HG02870 (cell line): ENCODE data around the gene BPTF.
"Not testable (repeated sequence)": the region's sequence is repeated elsewhere in the genome, so short reads cannot be mapped to it uniquely, and the experiment has no call there.

Experiments used
- ATAC-seq: cut with Tn5 transposase; IDR thresholded peaks from one replicate; pipeline ENCODE4 v1.9.1; 2021; ENCODE audit warnings: mild to moderate bottlenecking, moderate library complexity; ENCODE audit not compliant: unreplicated experiment

Gene BPTF

DNA sequence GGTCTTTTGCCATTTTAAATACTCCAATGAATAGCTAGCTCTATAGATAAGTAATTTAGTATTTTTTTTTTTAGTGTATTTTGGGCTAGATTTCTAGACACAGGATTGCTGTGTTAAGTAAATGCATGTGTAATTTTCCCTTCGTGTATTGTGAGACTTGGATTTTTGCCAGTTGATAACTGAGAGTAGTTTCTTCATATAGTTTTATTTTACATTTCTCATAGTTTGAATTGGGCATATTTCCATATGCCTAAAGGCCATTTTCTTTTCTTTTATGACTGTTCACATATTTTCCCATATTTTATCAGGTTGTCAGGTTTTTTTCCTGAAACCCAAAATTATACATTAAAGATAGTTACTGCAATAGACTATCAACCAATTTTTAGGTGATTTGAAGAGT lies 59.4 kb downstream of the BPTF start:
- no peak for ATAC-seq

DNA sequence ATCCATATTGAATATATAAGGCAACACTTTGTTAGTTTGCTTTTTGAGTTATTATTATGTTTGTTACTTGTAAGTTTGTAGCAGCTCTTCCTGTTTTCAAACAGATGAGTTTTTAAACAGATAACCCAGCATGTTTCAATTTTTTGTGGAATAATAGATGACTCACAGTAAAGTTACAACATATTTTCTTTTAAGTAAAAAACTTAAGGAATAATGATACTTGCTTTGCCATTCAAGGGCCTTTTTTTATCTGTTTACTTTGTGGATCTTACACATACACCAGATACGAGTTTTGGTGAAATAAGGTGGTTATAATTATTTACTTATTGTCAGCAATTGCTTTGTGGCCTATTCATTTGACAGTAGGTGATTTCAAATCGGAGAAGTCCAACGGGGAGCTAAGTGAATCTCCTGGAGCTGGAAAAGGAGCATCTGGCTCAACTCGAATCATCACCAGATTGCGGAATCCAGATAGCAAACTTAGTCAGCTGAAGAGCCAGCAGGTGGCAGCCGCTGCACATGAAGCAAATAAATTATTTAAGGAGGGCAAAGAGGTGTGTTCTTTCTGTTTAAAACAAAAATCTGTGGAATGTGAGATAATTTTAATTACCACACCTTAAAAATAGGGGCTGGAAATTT lies 66.3 kb downstream of the BPTF start:
- ATAC-seq: no peak

- no peak for ATAC-seq
These were observed 77.4 kb downstream of the BPTF start for GRCh38 chr17:67902511-67903231.

DNA sequence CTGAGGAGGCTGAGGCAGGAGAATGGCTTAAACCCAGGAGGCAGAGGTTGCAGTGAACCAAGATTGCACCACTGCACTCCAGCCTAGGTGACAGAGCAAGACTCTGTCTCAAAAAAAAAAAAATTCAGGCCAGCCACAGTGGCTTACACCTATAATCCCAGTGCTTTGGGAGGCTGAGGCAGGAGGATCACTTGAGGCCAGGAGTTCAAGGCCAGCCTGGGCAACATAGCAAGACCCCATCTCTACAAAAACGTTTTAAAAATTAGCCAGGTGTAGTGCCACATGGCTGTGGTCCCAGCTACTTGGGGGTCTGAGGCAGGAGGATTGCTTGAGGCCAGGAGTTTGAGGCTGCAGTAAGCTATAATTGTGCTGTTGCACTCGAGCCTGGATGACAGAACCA lies 80.0 kb downstream of the BPTF start:
- not testable (repeated sequence) for ATAC-seq

DNA sequence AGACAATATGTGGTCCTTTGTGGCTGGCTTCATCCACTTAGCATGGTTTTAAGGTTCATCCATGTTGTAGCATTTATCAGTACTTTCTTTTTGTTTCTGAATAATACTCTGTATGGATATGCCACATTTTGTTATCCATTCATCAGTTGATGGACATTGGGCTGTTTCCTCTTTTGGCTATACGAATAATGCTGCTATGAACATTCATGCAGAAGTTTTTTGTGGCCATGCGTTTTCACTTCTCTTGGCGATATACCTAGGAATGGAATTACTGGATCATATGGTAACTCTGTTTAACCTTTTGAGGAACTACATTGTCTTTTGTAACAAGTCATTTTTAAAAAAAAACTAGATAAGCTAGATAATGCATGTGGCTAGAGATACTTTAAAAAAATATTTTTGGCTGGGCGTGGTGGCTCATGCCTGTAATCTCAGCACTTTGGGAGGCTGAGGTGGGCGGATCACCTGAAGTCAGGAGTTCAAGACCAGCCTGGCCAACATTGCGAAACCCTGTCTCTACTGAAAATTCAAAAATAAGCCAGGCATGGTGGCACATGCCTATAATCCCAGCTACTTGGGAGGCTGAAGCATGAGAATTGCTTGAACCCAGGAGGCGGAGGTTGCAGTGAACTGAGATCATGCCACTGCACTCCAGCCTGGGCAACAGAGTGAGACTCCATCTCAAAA lies 85.0 kb downstream of the BPTF start:
- ATAC-seq: not testable (repeated sequence)

- no peak for ATAC-seq
These were observed 85.9 kb downstream of the BPTF start for GRCh38 chr17:67911059-67911782.

DNA sequence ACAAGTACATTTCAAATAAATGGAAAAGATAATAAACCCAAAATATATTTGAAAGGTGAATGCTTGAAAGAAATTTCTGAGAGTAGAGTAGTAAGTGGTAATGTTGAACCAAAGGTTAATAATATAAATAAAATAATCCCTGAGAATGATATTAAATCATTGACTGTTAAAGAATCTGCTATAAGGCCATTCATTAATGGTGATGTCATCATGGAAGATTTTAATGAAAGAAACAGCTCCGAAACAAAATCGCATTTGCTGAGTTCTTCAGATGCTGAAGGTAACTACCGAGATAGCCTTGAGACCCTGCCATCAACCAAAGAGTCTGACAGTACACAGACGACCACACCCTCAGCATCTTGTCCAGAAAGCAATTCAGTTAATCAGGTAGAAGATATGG lies 86.8 kb downstream of the BPTF start:
- ATAC-seq: no peak

GRCh38 chr17:67912656-67913055 lies 87.4 kb downstream of the BPTF start:
- ATAC-seq: no peak

GRCh38 chr17:67920212-67920611 lies 94.9 kb downstream of the BPTF start:
- ATAC-seq: no peak

- ATAC-seq: no peak
These were observed 97.2 kb downstream of the BPTF start for GRCh38 chr17:67922503-67922902.

GRCh38 chr17:67928842-67929241 lies 103.5 kb downstream of the BPTF start:
- ATAC-seq: not testable (repeated sequence)

GRCh38 chr17:67931227-67931626 lies 105.9 kb downstream of the BPTF start:
- ATAC-seq: no peak

DNA sequence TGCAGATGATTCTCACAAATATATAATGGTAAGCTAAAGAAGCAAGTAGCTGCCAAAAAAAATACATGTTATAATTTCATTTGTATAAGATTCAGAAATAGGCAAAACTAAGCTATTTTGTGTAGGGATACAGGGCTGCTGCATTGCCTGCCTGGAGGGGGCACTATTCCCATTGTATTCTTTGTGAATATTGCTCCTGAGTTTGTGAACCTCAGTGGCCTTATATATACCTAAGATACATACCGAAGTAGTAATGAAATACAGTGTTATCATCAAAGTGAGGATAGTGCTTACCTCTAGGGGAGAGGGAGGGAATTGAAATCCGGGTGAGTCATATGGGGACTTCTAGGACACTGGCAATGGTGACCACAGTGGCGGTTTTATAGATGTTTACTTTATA lies 117.5 kb downstream of the BPTF start:
- ATAC-seq: no peak

DNA sequence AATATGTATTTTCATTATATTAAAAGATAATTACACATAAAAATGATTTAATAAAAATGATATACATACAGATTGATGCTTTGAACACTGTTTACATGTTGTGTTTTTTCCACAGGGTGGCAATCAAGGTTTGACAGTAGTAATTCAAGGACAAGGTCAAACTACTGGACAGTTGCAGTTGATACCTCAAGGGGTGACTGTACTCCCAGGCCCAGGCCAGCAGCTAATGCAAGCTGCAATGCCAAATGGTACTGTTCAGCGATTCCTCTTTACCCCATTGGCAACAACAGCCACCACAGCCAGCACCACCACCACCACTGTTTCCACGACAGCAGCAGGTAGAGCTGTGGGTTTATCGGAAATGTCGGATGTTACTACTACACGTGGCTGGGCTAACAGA lies 118.7 kb downstream of the BPTF start:
- no peak for ATAC-seq

GRCh38 chr17:67946513-67946912 lies 121.2 kb downstream of the BPTF start:
- ATAC-seq: no peak

GRCh38 chr17:67947325-67947813 lies 122.1 kb downstream of the BPTF start:
- no peak for ATAC-seq

DNA sequence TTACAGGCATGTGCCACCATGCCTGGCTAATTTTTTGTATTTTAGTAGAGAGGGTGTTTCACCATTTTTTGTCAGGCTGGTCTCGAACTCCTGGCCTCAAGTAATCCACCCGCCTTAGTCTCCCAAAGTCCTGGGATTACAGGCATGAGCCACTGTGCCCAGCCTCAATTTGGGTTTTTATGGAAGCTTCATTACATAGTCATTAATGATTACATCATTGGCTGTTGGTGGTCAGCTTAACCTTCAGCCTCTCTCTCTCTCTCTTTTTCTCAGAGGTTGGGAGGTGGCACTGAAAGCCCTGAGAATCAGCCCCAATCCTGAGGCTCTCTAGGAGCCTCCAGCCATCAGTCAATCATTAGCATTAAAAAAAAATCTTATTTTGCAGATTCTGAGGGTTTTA lies 125.6 kb downstream of the BPTF start:
- ATAC-seq: no peak

DNA sequence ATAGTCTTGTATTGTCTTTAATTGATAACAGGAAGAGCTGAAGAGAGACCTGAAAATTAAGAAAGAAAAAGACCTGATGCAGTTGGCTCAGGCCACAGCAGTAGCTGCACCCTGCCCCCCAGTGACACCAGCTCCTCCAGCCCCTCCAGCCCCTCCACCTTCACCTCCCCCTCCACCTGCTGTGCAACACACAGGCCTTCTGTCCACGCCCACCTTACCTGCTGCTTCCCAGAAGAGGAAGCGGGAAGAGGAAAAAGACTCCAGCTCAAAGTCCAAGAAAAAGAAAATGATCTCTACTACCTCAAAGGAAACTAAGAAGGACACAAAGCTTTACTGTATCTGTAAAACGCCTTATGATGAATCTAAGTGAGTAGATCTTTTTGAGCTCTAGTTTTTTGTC lies 134.2 kb downstream of the BPTF start:
- ATAC-seq: no peak

DNA sequence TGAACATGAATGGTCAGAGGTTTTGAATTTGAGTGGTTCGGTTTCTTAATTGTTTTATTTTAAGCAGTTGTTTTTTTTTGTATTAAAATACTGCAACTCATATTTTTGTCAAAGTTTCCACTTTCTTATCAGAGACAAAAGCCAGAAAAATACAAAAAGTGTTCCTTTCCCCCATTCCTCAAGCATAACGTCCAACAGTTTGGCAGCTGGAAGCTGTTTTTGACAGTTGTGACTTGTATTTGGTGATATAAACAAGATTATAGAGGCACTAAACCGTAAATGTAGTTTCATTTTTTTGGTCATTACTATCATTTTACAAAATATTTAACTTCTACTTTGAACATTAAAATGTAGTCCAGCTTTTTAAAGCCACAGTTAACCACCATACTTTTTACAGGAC lies 135.0 kb downstream of the BPTF start:
- not testable (repeated sequence) for ATAC-seq

DNA sequence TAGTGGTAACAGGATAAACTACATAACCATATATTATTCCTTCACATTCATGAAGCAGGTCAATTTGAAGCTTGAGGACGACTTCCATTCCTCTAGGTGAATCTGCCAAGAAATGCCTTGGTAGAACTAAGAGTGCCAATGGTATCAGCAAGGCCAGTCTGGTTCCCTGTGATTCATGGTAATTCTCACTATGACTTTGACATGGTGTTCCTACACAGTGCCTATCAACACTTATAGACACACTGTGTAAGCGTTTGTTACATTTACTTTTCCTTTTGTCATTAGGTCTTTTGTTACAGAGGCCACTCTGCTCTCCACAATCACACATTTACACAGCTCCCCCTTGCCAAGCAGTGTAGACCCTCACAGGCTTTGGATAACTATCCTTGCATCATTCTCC lies 136.9 kb downstream of the BPTF start:
- ATAC-seq: not testable (repeated sequence)

- ATAC-seq: peak; percentile 67
These were observed 137.9 kb downstream of the BPTF start for GRCh38 chr17:67963145-67963572.
